ENCODE measurements around the gene ADGRD1.
"Not testable (repeated sequence)": the region's sequence is repeated elsewhere in the genome, so short reads cannot be mapped to it uniquely, and the experiment has no call there.

ADGRD1 gene

GRCh38 chr12:131055596-131056233, 102.0 kb downstream of the ADGRD1 start:
- no peak for DNase-seq (ENCODE audit: low read depth)

GRCh38 chr12:131056626-131057025, 102.9 kb downstream of the ADGRD1 start:
- no peak for DNase-seq (ENCODE audit: low read depth)

GRCh38 chr12:131057211-131057721, 103.6 kb downstream of the ADGRD1 start:
- no peak for DNase-seq (ENCODE audit: low read depth)

GRCh38 chr12:131057722-131058515, 104.2 kb downstream of the ADGRD1 start:
- no peak for DNase-seq (ENCODE audit: low read depth)

- DNase-seq (ENCODE audit: low read depth), result no peak
These were observed 105.0 kb downstream of the ADGRD1 start for GRCh38 chr12:131058700-131059099.

- no peak for DNase-seq (ENCODE audit: low read depth)
These were observed 106.5 kb downstream of the ADGRD1 start for GRCh38 chr12:131060011-131060703.

GRCh38 chr12:131061041-131061806, 107.5 kb downstream of the ADGRD1 start:
- DNase-seq (ENCODE audit: low read depth), result no peak

- DNase-seq (ENCODE audit: low read depth), result no peak
These were observed 109.7 kb downstream of the ADGRD1 start for GRCh38 chr12:131063413-131063812.

GRCh38 chr12:131063960-131064359, 110.3 kb downstream of the ADGRD1 start:
- no peak for DNase-seq (ENCODE audit: low read depth)

- no peak for DNase-seq (ENCODE audit: low read depth)
These were observed 111.6 kb downstream of the ADGRD1 start for GRCh38 chr12:131065279-131065678.

- DNase-seq (ENCODE audit: low read depth), result no peak
These were observed 112.1 kb downstream of the ADGRD1 start for GRCh38 chr12:131065801-131066200.

- no peak for DNase-seq (ENCODE audit: low read depth)
These were observed 112.6 kb downstream of the ADGRD1 start for GRCh38 chr12:131066207-131066885.

- DNase-seq (ENCODE audit: low read depth), result no peak
These were observed 113.3 kb downstream of the ADGRD1 start for GRCh38 chr12:131066886-131067490.

- DNase-seq (ENCODE audit: low read depth), result no peak
These were observed 114.5 kb downstream of the ADGRD1 start for GRCh38 chr12:131067981-131068851.

- DNase-seq (ENCODE audit: low read depth), result not testable (repeated sequence)
These were observed 115.4 kb downstream of the ADGRD1 start for GRCh38 chr12:131068926-131069720.

GRCh38 chr12:131070136-131070535, 116.4 kb downstream of the ADGRD1 start:
- not testable (repeated sequence) for DNase-seq (ENCODE audit: low read depth)

GRCh38 chr12:131070668-131071067, 117.0 kb downstream of the ADGRD1 start:
- DNase-seq (ENCODE audit: low read depth), result not testable (repeated sequence)

GRCh38 chr12:131071234-131071820, 117.6 kb downstream of the ADGRD1 start:
- not testable (repeated sequence) for DNase-seq (ENCODE audit: low read depth)
